SK-N-MC (cell line): ENCODE results near the gene ZNF385B.

Experiments
- EZH2 ChIP-seq: fragments of 200-600 bp; sonication (generic); IDR thresholded peaks from one replicate; pipeline ENCODE4 v1.6.1; 2017; ENCODE audit warnings: antibody characterized with exemption
- FOXP2 ChIP-seq: optimal IDR thresholded peaks from 2 replicates; pipeline ENCODE3; 2011; ENCODE audit warnings: mild to moderate bottlenecking, moderate library complexity; ENCODE audit not compliant: insufficient read depth; ENCODE audit errors: extremely low read length, control extremely low read depth
- POLR2AphosphoS5 ChIP-seq: IDR thresholded peaks from 2 replicates; pipeline ENCODE4 v1.6.1; 2012; ENCODE audit warnings: mild to moderate bottlenecking, low read depth, low read length, borderline replicate concordance

DNA sequence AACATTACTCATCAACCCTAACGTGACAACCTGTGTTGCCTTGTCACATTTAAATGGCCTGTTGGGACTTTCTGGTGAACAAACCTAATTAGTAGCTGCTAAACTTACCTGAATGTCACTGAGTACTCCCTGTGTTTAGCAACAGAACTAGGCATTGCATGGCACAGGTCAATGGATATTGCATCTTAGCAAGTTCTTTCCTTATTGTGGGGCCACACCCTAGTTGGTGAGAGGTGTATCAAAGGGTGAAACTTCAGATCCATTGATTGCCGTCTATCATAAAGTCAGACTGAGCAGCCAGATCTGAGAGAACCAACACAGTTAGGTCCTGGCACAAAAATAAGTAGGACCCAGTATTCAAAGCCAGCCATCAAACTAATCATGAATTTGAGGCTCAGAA lies 29.8 kb upstream of the ZNF385B start:
- TF ChIP-seq EZH2 = no peak
- no peak for TF ChIP-seq POLR2AphosphoS5
- TF ChIP-seq FOXP2 = no peak
